GM12878 (cell line): Measurements from ENCODE around the gene MGAT4B. TPM values are rescaled to one million over a fixed set of nuclear protein-coding genes. Genes with fewer than 3 reads are reported as not detected.

Experiments used
- ATAC-seq: fragments of 200-7000 bp; cut with Tn5 transposase; 3 replicates; pipeline ENCODE4 v1.9.1; 2020; ENCODE audit warnings: mild to moderate bottlenecking, moderate library complexity
- BruUV-seq: library from RNA; stranded (reverse); fragments of 400-500 nt; replicated peaks from 2 replicates; lab custom pipeline; 2021; lab: Mats Ljungman, UMichigan
- CTCF ChIA-PET: fragments of 300-600 bp; sonication (Branson Sonifier 250); formaldehyde crosslinking; extraction: SDS; loops from one replicate; lab custom pipeline; 2021; ENCODE audit warnings: inconsistent platforms; lab: Yijun Ruan, JAX
- POLR2A ChIA-PET: fragments of 350-600 bp; formaldehyde crosslinking; extraction: SDS; loops from one replicate; lab custom pipeline; 2021; ENCODE audit warnings: inconsistent platforms; lab: Charles Lee
- RAD21 ChIA-PET: fragments of 300-600 bp; sonication (Branson Sonifier 250); formaldehyde crosslinking; loops from one replicate; lab custom pipeline; 2023; ENCODE audit warnings: antibody characterized with exemption; ENCODE audit not compliant: unreplicated experiment; lab: Charles Lee
- SMC1A ChIA-PET: fragments of 300-600 bp; sonication (Branson Sonifier 250); formaldehyde crosslinking; loops from one replicate; lab custom pipeline; 2023; ENCODE audit not compliant: unreplicated experiment, uncharacterized antibody; lab: Charles Lee
- DNase-seq: peaks from one replicate; pipeline ENCODE4 v3.0.0-alpha.2; 2011; ENCODE audit warnings: low read depth, low spot score
- FAIRE-seq: peaks from 3 replicates; lab custom pipeline; 2011; peaks lifted over from hg19 to GRCh38; lab: Jason Lieb, UNC
- H2AFZ ChIP-seq: 2 replicates; pipeline ENCODE4 v1.6.0; 2011; ENCODE audit warnings: low read depth, low read length, control low read depth; ENCODE audit not compliant: control insufficient read depth
- H3K27ac ChIP-seq: 2 replicates; pipeline ENCODE4 v1.5.1; 2011; ENCODE audit warnings: control low read depth; ENCODE audit not compliant: control insufficient read depth, insufficient read depth
- H3K27me3 ChIP-seq, 2 experiments: replicated peaks in 1 of 2; 2 replicates each; pipeline versions ENCODE4 v1.6.0 to v1.6.1; 2011; ENCODE audit warnings: low read length in 1 of 2; ENCODE audit not compliant: control insufficient read depth in 2 of 2, insufficient read depth in 2 of 2
- H3K36me3 ChIP-seq, 2 experiments: 2 replicates each; pipeline ENCODE4 v1.5.1; 2011; ENCODE audit warnings: low read length in 1 of 2; ENCODE audit not compliant: control insufficient read depth in 2 of 2, insufficient read depth in 2 of 2
- H3K4me1 ChIP-seq: 2 replicates; pipeline ENCODE4 v1.6.1; 2011; ENCODE audit warnings: mild to moderate bottlenecking, low read length, moderate library complexity, mixed read lengths; ENCODE audit not compliant: control insufficient read depth, insufficient read depth
- H3K4me2 ChIP-seq: 2 replicates; pipeline ENCODE4 v1.6.0; 2011; ENCODE audit warnings: control low read depth; ENCODE audit not compliant: control insufficient read depth, insufficient read depth
- H3K4me3 ChIP-seq: fragments of 200-600 bp; sonication (generic); 2 replicates; pipeline ENCODE4 v1.5.1; 2016
- H3K79me2 ChIP-seq: 2 replicates; pipeline ENCODE4 v1.6.0; 2011; ENCODE audit warnings: low read length; ENCODE audit not compliant: control insufficient read depth, insufficient read depth
- H3K9ac ChIP-seq: 2 replicates; pipeline ENCODE4 v1.8.0; 2011; ENCODE audit warnings: low read length, control low read depth, mixed read lengths; ENCODE audit not compliant: control insufficient read depth, insufficient read depth
- H3K9me3 ChIP-seq: replicated peaks from 3 replicates; pipeline ENCODE4 v1.5.1; 2011; ENCODE audit warnings: mild to moderate bottlenecking, low read length; ENCODE audit not compliant: control insufficient read depth, insufficient read depth
- H4K20me1 ChIP-seq: 2 replicates; pipeline ENCODE4 v1.6.0; 2011; ENCODE audit not compliant: control insufficient read depth, insufficient read depth
- BHLHE40 ChIP-seq, 2 experiments: fragments of 450-650 bp in 1 of 2; IDR thresholded peaks; 2 replicates each; pipeline ENCODE4 v1.6.1; 2011 to 2017; ENCODE audit warnings: low read depth in 2 of 2, borderline replicate concordance in 1 of 2, improper control_type of control experiment in 1 of 2, low read length in 1 of 2, mild to moderate bottlenecking in 1 of 2
- EZH2 ChIP-seq: IDR thresholded peaks from 2 replicates; pipeline ENCODE4 v1.6.1; 2012; ENCODE audit warnings: low read depth, mild to moderate bottlenecking, control low read depth, inconsistent platforms, low read length, borderline replicate concordance; ENCODE audit not compliant: control insufficient read depth
- FOS ChIP-seq: IDR thresholded peaks from 3 replicates; pipeline ENCODE4 v1.6.1; 2011; ENCODE audit warnings: borderline replicate concordance; ENCODE audit not compliant: insufficient read length; ENCODE audit errors: extremely low read depth
- IKZF2 ChIP-seq, 2 experiments: fragments of 450-650 bp; IDR thresholded peaks; 2 replicates each; pipeline ENCODE4 v1.6.1; 2017; ENCODE audit warnings: mild to moderate bottlenecking in 2 of 2, moderate library complexity in 2 of 2
- LARP7 ChIP-seq: fragments of 450-650 bp; IDR thresholded peaks from 2 replicates; pipeline ENCODE4 v1.6.1; 2017; ENCODE audit warnings: mild to moderate bottlenecking
- MYB ChIP-seq: fragments of 150-350 bp; IDR thresholded peaks from 2 replicates; pipeline ENCODE4 v1.6.1; 2014; ENCODE audit warnings: mild to moderate bottlenecking, low read depth, low read length, borderline replicate concordance
- PAX5 ChIP-seq: IDR thresholded peaks from 2 replicates; pipeline ENCODE4 v1.6.1; 2011; ENCODE audit warnings: low read depth, low read length, borderline replicate concordance
- POLR2AphosphoS2 ChIP-seq: IDR thresholded peaks from 2 replicates; pipeline ENCODE4 v1.6.1; 2011; ENCODE audit warnings: low read depth, mild to moderate bottlenecking, low read length, improper control_type of control experiment, moderate library complexity
- RAD21 ChIP-seq: IDR thresholded peaks from 2 replicates; pipeline ENCODE4 v1.6.1; 2011; ENCODE audit warnings: mild to moderate bottlenecking, low read depth, low read length, moderate library complexity; ENCODE audit not compliant: insufficient read depth
- STAT1 ChIP-seq: fragments of 450-650 bp; conservative IDR thresholded peaks from 2 replicates; pipeline ENCODE4 v1.6.1; 2014; ENCODE audit warnings: antibody characterized with exemption, mild to moderate bottlenecking
- YY1 ChIP-seq: IDR thresholded peaks from 2 replicates; pipeline ENCODE4 v1.6.1; 2011; ENCODE audit warnings: low read depth, mild to moderate bottlenecking, low read length
- ZBED1 ChIP-seq: IDR thresholded peaks from 2 replicates; pipeline ENCODE4 v1.6.1; 2016; ENCODE audit warnings: borderline replicate concordance
- ZNF217 ChIP-seq: fragments of 450-650 bp; IDR thresholded peaks from 2 replicates; pipeline ENCODE4 v1.6.1; 2017; ENCODE audit warnings: antibody characterized with exemption, mild to moderate bottlenecking
- WGBS: methylation state at CpG from one replicate; pipeline ENCODE4 v1.1.6; 2016; ENCODE audit warnings: low lambda C conversion rate; ENCODE audit not compliant: insufficient replicate concordance, insufficient coverage; ENCODE audit errors: missing lambda C conversion rate; 5-methylcytosine and 5-hydroxymethylcytosine counted together
- in situ Hi-C: fragments of 300-500 bp; cut with MboI; formaldehyde crosslinking; loops from 9 replicates; pipeline ENCODE4 v1.14.3; 2018; ENCODE audit warnings: mixed read lengths
- intact Hi-C: fragments of 100-400 bp; cut with micrococcal nuclease; formaldehyde crosslinking; loops from one replicate; pipeline ENCODE4 v1.14.2; 2022; ENCODE audit not compliant: unreplicated experiment
- polyA plus RNA-seq, 11 experiments: library from polyadenylated mRNA; depleted of rRNA in 4 of 11; unstranded in 6 of 11; stranded (reverse) in 5 of 11; fragments of >200 nt; fragmentation: Nextera tagmentation in 4 of 11; fragmentation: Illumina TruSeq in 1 of 11; extraction: Ambion mirVana in 4 of 11; extraction: Trizol in 1 of 11; gene quantifications; 1 replicate in 1 of 11; 2 replicates in 10 of 11; pipeline versions ENCODE4 v1.2.1 to v1.2.3, GENCODE V29; 2011 to 2016; ENCODE audit warnings: inconsistent platforms in 2 of 11, missing spikeins in 2 of 11, low read depth in 1 of 11
- total RNA-seq, 4 experiments: library from RNA; depleted of rRNA in 3 of 4; stranded (reverse); fragments of >200 nt in 3 of 4; fragmentation: Illumina TruSeq in 1 of 4; extraction: Trizol in 1 of 4; gene quantifications; 2 replicates each; pipeline versions ENCODE4 v1.2.1 to v1.2.3, GENCODE V29; 2013 to 2021
- TF ChIP-seq, protein P1 (sequence below): IDR thresholded peaks from 2 replicates; pipeline ENCODE4 v1.6.1; 2011; ENCODE audit warnings: low read depth, mild to moderate bottlenecking, low read length, moderate library complexity, borderline replicate concordance; ENCODE audit errors: extremely low read depth
- TF ChIP-seq, protein P2 (sequence below): fragments of 450-650 bp; conservative IDR thresholded peaks from 2 replicates; pipeline ENCODE4 v1.6.1; 2017; ENCODE audit warnings: mild to moderate bottlenecking, moderate library complexity
- TF ChIP-seq, protein P3 (sequence below): IDR thresholded peaks from 2 replicates; pipeline ENCODE4 v1.6.1; 2011; ENCODE audit warnings: borderline replicate concordance, low read depth, mild to moderate bottlenecking, moderate library complexity, mixed read lengths, low read length; ENCODE audit not compliant: insufficient read depth; ENCODE audit errors: extremely low read length

Gene MGAT4B
- total and polyA plus RNA-seq, 10 of the 15 experiments (the other 5 are each of a cell fraction or from before 2014, with no cell fraction given) = 0.60 to 82.5 (median 34.4) TPM; not detected in 1

DNA sequence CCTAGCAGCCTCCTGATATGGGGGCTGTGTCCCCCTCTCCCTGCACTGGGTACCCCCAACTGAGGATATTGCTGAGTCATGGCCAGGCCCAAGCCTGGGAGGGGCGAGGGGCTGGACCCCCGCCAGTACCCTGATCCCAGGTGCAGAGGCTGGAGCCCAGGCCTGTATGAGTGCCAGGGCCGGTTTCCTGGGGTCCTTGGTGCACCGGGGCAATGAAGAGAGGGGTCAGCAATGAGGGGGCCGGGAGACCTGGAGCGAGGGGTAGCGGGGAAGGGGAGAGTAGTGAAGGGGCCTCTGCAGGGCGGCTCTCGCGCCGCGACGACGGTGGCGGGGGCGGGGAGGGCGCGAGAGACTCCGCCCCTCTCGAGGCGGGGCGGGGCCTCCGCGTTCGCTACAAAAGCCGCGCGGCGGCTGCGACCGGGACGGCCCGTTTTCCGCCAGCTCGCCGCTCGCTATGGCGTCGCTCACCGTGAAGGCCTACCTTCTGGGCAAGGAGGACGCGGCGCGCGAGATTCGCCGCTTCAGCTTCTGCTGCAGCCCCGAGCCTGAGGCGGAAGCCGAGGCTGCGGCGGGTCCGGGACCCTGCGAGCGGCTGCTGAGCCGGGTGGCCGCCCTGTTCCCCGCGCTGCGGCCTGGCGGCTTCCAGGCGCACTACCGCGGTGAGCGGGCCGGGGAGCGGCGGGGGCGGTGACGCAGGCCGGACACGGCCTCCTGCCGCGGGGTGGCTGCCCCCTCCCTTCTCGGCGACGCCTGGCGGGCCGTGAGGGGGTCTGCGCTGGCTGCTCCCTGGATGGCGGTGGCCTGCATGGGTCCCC is 14.0 kb upstream of the MGAT4B start, which contains the start of gene SQSTM1:
TSS of gene SQSTM1 (plus strand) at position 423 of the 815 bp plus-strand sequence. CDS start at position 455, 32 bp downstream.
- Histone ChIP-seq H4K20me1 (peaks cover 14% of the 10 kb centered on the region), H3K79me2 (peaks cover 29% of the 10 kb centered on the region), H2AFZ (peak within 1 kb of the TSS; percentile 65), H3K9ac (peak within 1 kb of the TSS; percentile 92), H3K4me3 (peak within 1 kb of the TSS; percentile 93), H3K36me3 (peaks cover 14 to 18% of the 10 kb centered on the region in 2 experiments), H3K4me1 (peaks cover 38% of the 10 kb centered on the region), H3K4me2 (peak within 1 kb of the TSS; percentile 99), H3K9me3 (no peaks in the 10 kb centered on the region), H3K27ac (peak within 1 kb of the TSS; percentile 96), H3K27me3 (no peaks in the 10 kb centered on the region)
- SMC1A ChIA-PET = interaction anchor here (1.6 kb wide), 1 partner anchor 19 kb away, joined by 5 read pairs; no protein-coding TSS in a partner anchor
- POLR2A ChIA-PET = interaction anchor here (0.7 to 2.0 kb wide), 12 partner anchors 10 to 199 kb away, joined by 3 to 9 read pairs (median 4); partner anchors contain the start of gene HNRNPH1
- DNase-seq (no peak), ATAC-seq (peak; percentile 49), FAIRE-seq (peak; percentile 38)
- in situ Hi-C loops = loop anchor here (25.0 kb wide), 1 partner anchor 992 kb away; the partner anchor contains the start of gene MGAT1
- under 1% methylated on average over 72 of the region's 81 CpGs for WGBS
- intact Hi-C loops = loop anchor here (2.0 kb wide), 1 partner anchor 38 kb away; the partner anchor contains the start of gene MRNIP
- RAD21 ChIA-PET = interaction anchor here (0.6 to 1.8 kb wide), 5 partner anchors 9 to 197 kb away, joined by 3 to 6 read pairs (median 4); partner anchors contain the start of gene HNRNPH1
- BruUV-seq = no TSS peak
- CTCF ChIA-PET = interaction anchor here (0.7 to 2.0 kb wide), 7 partner anchors 9 to 86 kb away, joined by 3 to 6 read pairs (median 5); no protein-coding TSS in a partner anchor
- no peak for TF ChIP-seq STAT1
- TF ChIP-seq MYB = no peak
- no peak for TF ChIP-seq EZH2
- no peak for TF ChIP-seq RAD21
- TF ChIP-seq, protein P1, sequence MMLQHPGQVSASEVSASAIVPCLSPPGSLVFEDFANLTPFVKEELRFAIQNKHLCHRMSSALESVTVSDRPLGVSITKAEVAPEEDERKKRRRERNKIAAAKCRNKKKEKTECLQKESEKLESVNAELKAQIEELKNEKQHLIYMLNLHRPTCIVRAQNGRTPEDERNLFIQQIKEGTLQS = no peak
- TF ChIP-seq, protein P2, sequence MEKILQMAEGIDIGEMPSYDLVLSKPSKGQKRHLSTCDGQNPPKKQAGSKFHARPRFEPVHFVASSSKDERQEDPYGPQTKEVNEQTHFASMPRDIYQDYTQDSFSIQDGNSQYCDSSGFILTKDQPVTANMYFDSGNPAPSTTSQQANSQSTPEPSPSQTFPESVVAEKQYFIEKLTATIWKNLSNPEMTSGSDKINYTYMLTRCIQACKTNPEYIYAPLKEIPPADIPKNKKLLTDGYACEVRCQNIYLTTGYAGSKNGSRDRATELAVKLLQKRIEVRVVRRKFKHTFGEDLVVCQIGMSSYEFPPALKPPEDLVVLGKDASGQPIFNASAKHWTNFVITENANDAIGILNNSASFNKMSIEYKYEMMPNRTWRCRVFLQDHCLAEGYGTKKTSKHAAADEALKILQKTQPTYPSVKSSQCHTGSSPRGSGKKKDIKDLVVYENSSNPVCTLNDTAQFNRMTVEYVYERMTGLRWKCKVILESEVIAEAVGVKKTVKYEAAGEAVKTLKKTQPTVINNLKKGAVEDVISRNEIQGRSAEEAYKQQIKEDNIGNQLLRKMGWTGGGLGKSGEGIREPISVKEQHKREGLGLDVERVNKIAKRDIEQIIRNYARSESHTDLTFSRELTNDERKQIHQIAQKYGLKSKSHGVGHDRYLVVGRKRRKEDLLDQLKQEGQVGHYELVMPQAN = peak; percentile 74
- TF ChIP-seq PAX5 = 0 out of 2 replicates have a peak, but pooled peaks have one; percentile 23
- peak in 1 of 2 experiments; percentile 64; a peak in 2 of 4 replicates for TF ChIP-seq BHLHE40 (IDR thresholded peaks at IDR 0.05; ENCODE audit: borderline replicate concordance in 1 of 2, low read depth in 2 of 2, low read length in 1 of 2)
- TF ChIP-seq, protein P3, sequence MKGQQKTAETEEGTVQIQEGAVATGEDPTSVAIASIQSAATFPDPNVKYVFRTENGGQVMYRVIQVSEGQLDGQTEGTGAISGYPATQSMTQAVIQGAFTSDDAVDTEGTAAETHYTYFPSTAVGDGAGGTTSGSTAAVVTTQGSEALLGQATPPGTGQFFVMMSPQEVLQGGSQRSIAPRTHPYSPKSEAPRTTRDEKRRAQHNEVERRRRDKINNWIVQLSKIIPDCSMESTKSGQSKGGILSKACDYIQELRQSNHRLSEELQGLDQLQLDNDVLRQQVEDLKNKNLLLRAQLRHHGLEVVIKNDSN = no peak
- TF ChIP-seq POLR2AphosphoS2 = peak; percentile 99
- peak; percentile 59; the same call in 1 of the 2 replicates for TF ChIP-seq ZNF217
- no peak for TF ChIP-seq ZBED1
- TF ChIP-seq FOS = no peak
- peak; percentile 85 for TF ChIP-seq YY1
- no peak for TF ChIP-seq IKZF2 (IDR thresholded peaks at IDR 0.05)
- TF ChIP-seq LARP7 = peak; percentile 88
